Measurements from ENCODE around the gene ZNF385B.

Gene ZNF385B

GRCh38 chr2:179646862-179647587 lies 214.4 kb downstream of the ZNF385B start:
- H3K4me1 ChIP-seq (ENCODE audit: insufficient read depth, poor library complexity, severe bottlenecking) = no peaks in the 10 kb centered on the region
- ATAC-seq (ENCODE audit: low read depth) (no peak), DNase-seq (ENCODE audit: low spot score) (no peak)
- no peaks in the 10 kb centered on the region for H3K9me3 ChIP-seq (ENCODE audit: severe bottlenecking)
- TF ChIP-seq CTCF (IDR thresholded peaks at IDR 0.05; ENCODE audit: poor library complexity, severe bottlenecking) = no peak
- no peaks in the 10 kb centered on the region for H3K36me3 ChIP-seq (ENCODE audit: low read depth)
- no peak overlapping the region for H3K27ac ChIP-seq (ENCODE audit: poor library complexity, severe bottlenecking)
- no peak overlapping the region for H3K4me3 ChIP-seq (ENCODE audit: severe bottlenecking)
- no peaks in the 10 kb centered on the region for H3K27me3 ChIP-seq (ENCODE audit: insufficient read depth, poor library complexity, severe bottlenecking)

- no peaks in the 10 kb centered on the region for H3K9me3 ChIP-seq (ENCODE audit: severe bottlenecking)
- no peaks in the 10 kb centered on the region for H3K36me3 ChIP-seq (ENCODE audit: low read depth)
- no peak overlapping the region for H3K27ac ChIP-seq (ENCODE audit: poor library complexity, severe bottlenecking)
- no peak for ATAC-seq (ENCODE audit: low read depth)
- H3K4me3 ChIP-seq (ENCODE audit: severe bottlenecking) = no peak overlapping the region
- no peaks in the 10 kb centered on the region for H3K27me3 ChIP-seq (ENCODE audit: insufficient read depth, poor library complexity, severe bottlenecking)
- no peak for TF ChIP-seq CTCF (IDR thresholded peaks at IDR 0.05; ENCODE audit: poor library complexity, severe bottlenecking)
- DNase-seq (ENCODE audit: low spot score) = no peak
- no peaks in the 10 kb centered on the region for H3K4me1 ChIP-seq (ENCODE audit: insufficient read depth, poor library complexity, severe bottlenecking)
These were observed 215.1 kb downstream of the ZNF385B start for GRCh38 chr2:179646173-179646769.

GRCh38 chr2:179645047-179645446 lies 216.4 kb downstream of the ZNF385B start:
- H3K27ac ChIP-seq (ENCODE audit: poor library complexity, severe bottlenecking) = no peak overlapping the region
- H3K4me3 ChIP-seq (ENCODE audit: severe bottlenecking) = no peak overlapping the region
- no peak for ATAC-seq (ENCODE audit: low read depth)
- TF ChIP-seq CTCF (IDR thresholded peaks at IDR 0.05; ENCODE audit: poor library complexity, severe bottlenecking) = no peak
- no peaks in the 10 kb centered on the region for H3K9me3 ChIP-seq (ENCODE audit: severe bottlenecking)
- H3K36me3 ChIP-seq (ENCODE audit: low read depth) = no peaks in the 10 kb centered on the region
- H3K27me3 ChIP-seq (ENCODE audit: insufficient read depth, poor library complexity, severe bottlenecking) = no peaks in the 10 kb centered on the region
- no peak for DNase-seq (ENCODE audit: low spot score)
- no peaks in the 10 kb centered on the region for H3K4me1 ChIP-seq (ENCODE audit: insufficient read depth, poor library complexity, severe bottlenecking)

- no peaks in the 10 kb centered on the region for H3K4me1 ChIP-seq (ENCODE audit: insufficient read depth, poor library complexity, severe bottlenecking)
- no peaks in the 10 kb centered on the region for H3K36me3 ChIP-seq (ENCODE audit: low read depth)
- no peaks in the 10 kb centered on the region for H3K9me3 ChIP-seq (ENCODE audit: severe bottlenecking)
- H3K4me3 ChIP-seq (ENCODE audit: severe bottlenecking) = no peak overlapping the region
- H3K27me3 ChIP-seq (ENCODE audit: insufficient read depth, poor library complexity, severe bottlenecking) = no peaks in the 10 kb centered on the region
- DNase-seq (ENCODE audit: low spot score) = no peak
- no peak for TF ChIP-seq CTCF (IDR thresholded peaks at IDR 0.05; ENCODE audit: poor library complexity, severe bottlenecking)
- H3K27ac ChIP-seq (ENCODE audit: poor library complexity, severe bottlenecking) = no peak overlapping the region
- ATAC-seq (ENCODE audit: low read depth) = no peak
These were observed 218.9 kb downstream of the ZNF385B start for GRCh38 chr2:179642462-179642861.

- Histone ChIP-seq H3K4me3 (ENCODE audit: severe bottlenecking) (no peak overlapping the region), H3K27ac (ENCODE audit: poor library complexity, severe bottlenecking) (no peak overlapping the region), H3K36me3 (ENCODE audit: low read depth) (no peaks in the 10 kb centered on the region), H3K9me3 (ENCODE audit: severe bottlenecking) (no peaks in the 10 kb centered on the region), H3K27me3 (ENCODE audit: insufficient read depth, poor library complexity, severe bottlenecking) (no peaks in the 10 kb centered on the region), H3K4me1 (ENCODE audit: insufficient read depth, poor library complexity, severe bottlenecking) (no peaks in the 10 kb centered on the region)
- DNase-seq (ENCODE audit: low spot score) = no peak
- TF ChIP-seq CTCF (IDR thresholded peaks at IDR 0.05; ENCODE audit: poor library complexity, severe bottlenecking) = no peak
- ATAC-seq (ENCODE audit: low read depth) = no peak
These were observed 224.4 kb downstream of the ZNF385B start for GRCh38 chr2:179636995-179637394.
